Sigmoid colon (tissue), 7 donors: ENCODE measurements around the gene DHX8. TPM values are rescaled to one million over a fixed set of nuclear protein-coding genes. Genes with fewer than 3 reads are reported as not detected.

Source experiments
- DNase-seq: peaks from one replicate; pipeline ENCODE4 v3.0.0-alpha.2; 2019
- H3K27ac ChIP-seq, 4 donors: fragments of 200-600 bp; sonication (generic); one replicate each; pipeline ENCODE4 v1.5.1; 2016 to 2019; ENCODE audit warnings: mild to moderate bottlenecking in 1 of 4
- H3K27me3 ChIP-seq, 3 donors: fragments of 200-600 bp; sonication (generic); one replicate each; pipeline ENCODE4 v1.5.1; 2019; ENCODE audit warnings: mild to moderate bottlenecking in 1 of 3
- H3K36me3 ChIP-seq, 4 donors: fragments of 200-600 bp; sonication (generic); one replicate each; pipeline ENCODE4 v1.5.1; 2016 to 2019
- H3K4me1 ChIP-seq, 4 donors: fragments of 200-600 bp; sonication (generic); one replicate each; pipeline ENCODE4 v1.5.1; 2017 to 2019
- H3K4me3 ChIP-seq, 4 donors: fragments of 200-600 bp; sonication (generic); one replicate each; pipeline ENCODE4 v1.5.1; 2017 to 2019; ENCODE audit warnings: mild to moderate bottlenecking in 2 of 4, moderate library complexity in 1 of 4
- H3K9me3 ChIP-seq, 4 donors: fragments of 200-600 bp in 3 of 4; sonication (generic) in 3 of 4; one replicate each; pipeline versions ENCODE4 v1.5.1 to v1.6.1; 2013 to 2019
- CTCF ChIP-seq, 4 experiments: fragments of 450-650 bp in 3 of 4; fragments of 200-600 bp in 1 of 4; IDR thresholded peaks; one replicate each; pipeline ENCODE4 v1.5.1; 2016 to 2019; ENCODE audit warnings: antibody characterized with exemption in 4 of 4, mild to moderate bottlenecking in 3 of 4, moderate library complexity in 2 of 4
- EP300 ChIP-seq, 4 donors: sonication (generic); formaldehyde crosslinking; IDR thresholded peaks; one replicate each; pipeline ENCODE4 v1.6.1; 2017; ENCODE audit warnings: antibody characterized with exemption in 4 of 4
- POLR2A ChIP-seq, 2 donors: fragments of 450-650 bp; IDR thresholded peaks; one replicate each; pipeline ENCODE4 v1.6.1; 2016; ENCODE audit warnings: antibody characterized with exemption in 2 of 2, mild to moderate bottlenecking in 2 of 2, moderate library complexity in 2 of 2
- POLR2AphosphoS5 ChIP-seq, 4 donors: sonication (generic); formaldehyde crosslinking; IDR thresholded peaks; one replicate each; pipeline ENCODE4 v1.6.1; 2017; ENCODE audit warnings: antibody characterized with exemption in 4 of 4
- WGBS, 2 donors: extraction: QIAGEN DNeasy Blood & Tissue Kit; methylation state at CpG; one replicate each; pipeline ENCODE4 v1.1.7; 2013; 5-methylcytosine and 5-hydroxymethylcytosine counted together
- intact Hi-C: fragments of 100-400 bp; cut with DNase I; formaldehyde crosslinking; loops from one replicate; pipeline ENCODE4 v1.15.1; 2023
- polyA plus RNA-seq, 3 donors: library from polyadenylated mRNA; stranded (reverse); fragments of 200-250 nt; gene quantifications; one replicate each; pipeline ENCODE4 v1.2.3, GENCODE V29; 2013
- total RNA-seq, 4 donors: library from RNA; depleted of rRNA; stranded (reverse); fragments of >200 nt; gene quantifications; one replicate each; pipeline ENCODE4 v1.1.0, GENCODE V29; 2016
- donor health status: healthy with polysubstance abuse.
- donor health status: Bipolar disorder and iron deficiency.
- donor health status: healthy.

The DHX8 gene
- total and polyA plus RNA-seq, 7 donors = 12.0 to 39.6 (median 25.7) TPM

GRCh38 chr17:43524945-43525575 lies 41.3 kb downstream of the DHX8 start:
- peaks cover 0 to 4% (median 3%) of the 10 kb centered on the region in 4 donors for H3K4me1 ChIP-seq
- WGBS, 2 donors = 85 to 91% methylated on average over 8 of the region's 8 CpGs
- no peak for DNase-seq
- no peaks in the 10 kb centered on the region for H3K9me3 ChIP-seq
- intact Hi-C loops = no loop called here
- H3K27ac ChIP-seq = no peak overlapping the region
- peaks cover 37 to 80% (median 41%) of the 10 kb centered on the region in 4 donors for H3K36me3 ChIP-seq
- TF ChIP-seq CTCF (IDR thresholded peaks at IDR 0.05) (no peak), POLR2AphosphoS5 (IDR thresholded peaks at IDR 0.05) (no peak), POLR2A (IDR thresholded peaks at IDR 0.05) (no peak), EP300 (IDR thresholded peaks at IDR 0.05) (no peak)
- no peaks in the 10 kb centered on the region for H3K27me3 ChIP-seq
- H3K4me3 ChIP-seq = no peak overlapping the region

- Histone ChIP-seq H3K27me3 (no peaks in the 10 kb centered on the region), H3K9me3 (no peaks in the 10 kb centered on the region), H3K27ac (no peak overlapping the region), H3K36me3 (peaks cover 22 to 60% (median 24%) of the 10 kb centered on the region in 4 donors), H3K4me3 (no peak overlapping the region), H3K4me1 (peaks cover 0 to 15% (median 14%) of the 10 kb centered on the region in 4 donors)
- intact Hi-C loops = no loop called here
- WGBS, 2 donors = 76 to 84% methylated on average over 7 of the region's 7 CpGs
- DNase-seq = no peak
- TF ChIP-seq CTCF (IDR thresholded peaks at IDR 0.05) (no peak), POLR2A (IDR thresholded peaks at IDR 0.05) (no peak), POLR2AphosphoS5 (IDR thresholded peaks at IDR 0.05) (no peak), EP300 (IDR thresholded peaks at IDR 0.05) (no peak)
These were observed 43.3 kb downstream of the DHX8 start for GRCh38 chr17:43526886-43527648.

GRCh38 chr17:43528319-43528987 lies 44.7 kb downstream of the DHX8 start:
- no peaks in the 10 kb centered on the region for H3K9me3 ChIP-seq
- 53 to 82% methylated on average over 13 of the region's 13 CpGs for WGBS, 2 donors
- no peak overlapping the region for H3K4me3 ChIP-seq
- DNase-seq = no peak
- no peaks in the 10 kb centered on the region for H3K27me3 ChIP-seq
- no peak overlapping the region for H3K27ac ChIP-seq
- intact Hi-C loops = no loop called here
- H3K4me1 ChIP-seq = peaks cover 0 to 15% (median 14%) of the 10 kb centered on the region in 4 donors
- H3K36me3 ChIP-seq = peaks cover 15 to 46% (median 16%) of the 10 kb centered on the region in 4 donors
- TF ChIP-seq CTCF (IDR thresholded peaks at IDR 0.05) (no peak), POLR2AphosphoS5 (IDR thresholded peaks at IDR 0.05) (no peak), POLR2A (IDR thresholded peaks at IDR 0.05) (no peak), EP300 (IDR thresholded peaks at IDR 0.05) (no peak)

- H3K9me3 ChIP-seq = no peaks in the 10 kb centered on the region
- H3K27me3 ChIP-seq = no peaks in the 10 kb centered on the region
- WGBS, 2 donors = 94 to 96% methylated on average over 20 of the region's 20 CpGs
- DNase-seq = no peak
- peaks cover 8 to 39% (median 9%) of the 10 kb centered on the region in 4 donors for H3K36me3 ChIP-seq
- H3K4me1 ChIP-seq = peaks cover 0 to 15% (median 14%) of the 10 kb centered on the region in 4 donors
- intact Hi-C loops = no loop called here
- TF ChIP-seq POLR2A (IDR thresholded peaks at IDR 0.05) = no peak
- TF ChIP-seq POLR2AphosphoS5 (IDR thresholded peaks at IDR 0.05) = no peak
- no peak for TF ChIP-seq CTCF (IDR thresholded peaks at IDR 0.05)
- no peak for TF ChIP-seq EP300 (IDR thresholded peaks at IDR 0.05)
- no peak overlapping the region for H3K27ac ChIP-seq
- no peak overlapping the region for H3K4me3 ChIP-seq
These were observed 45.4 kb downstream of the DHX8 start for GRCh38 chr17:43528988-43529814.
